ENCODE measurements around the gene MRPL23. TPM values are rescaled to one million over a fixed set of nuclear protein-coding genes. Genes with fewer than 3 reads are reported as not detected.

Gene MRPL23
- total RNA-seq, 2 experiments from 2014 or later = 31.1 to 38.3 TPM

DNA sequence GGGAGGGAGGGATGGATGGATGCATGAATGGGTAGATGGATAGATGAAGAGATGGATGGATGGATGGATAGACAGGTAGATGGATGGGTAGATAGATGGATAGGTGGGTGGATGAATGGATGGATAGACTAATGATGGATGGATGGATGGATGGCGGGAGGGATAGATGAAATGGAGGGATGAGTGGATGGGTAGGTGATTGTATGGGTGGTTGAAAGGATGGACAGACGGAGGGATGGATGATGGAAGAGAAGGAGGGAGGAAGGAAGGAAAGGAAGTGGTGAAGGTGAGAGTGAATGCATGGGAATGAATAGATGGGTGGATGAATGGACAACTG lies 31.4 kb upstream of the MRPL23 start:
- Histone ChIP-seq H3K27me3 (ENCODE audit: control insufficient read depth in 1 of 2, insufficient read depth in 2 of 2, low read length in 2 of 2) (no peaks in the 10 kb centered on the region), H3K36me3 (ENCODE audit: insufficient read depth, low read length) (no peaks in the 10 kb centered on the region), H3K4me3 (ENCODE audit: low read length) (no peak overlapping the region), H3K27ac (ENCODE audit: low read depth in 1 of 2, low read length in 2 of 2) (no peak overlapping the region), H3K4me1 (ENCODE audit: insufficient read depth, low read length) (peaks cover 24% of the 10 kb centered on the region), H3K9me3 (ENCODE audit: control insufficient read depth in 1 of 2, insufficient read depth in 1 of 2, low read length in 2 of 2) (no peaks in the 10 kb centered on the region)
- ATAC-seq (ENCODE audit: poor library complexity) (no peak), DNase-seq (no peak)
- Mint-ChIP-seq H3K4me3 (no peak overlapping the region), H3K9me3 (no peaks in the 10 kb centered on the region), H3K4me1 (ENCODE audit: low read depth) (peaks cover 11% of the 10 kb centered on the region), H3K27me3 (peaks cover 12% of the 10 kb centered on the region), H3K27ac (peak overlapping the region; percentile 10), H3K36me3 (ENCODE audit: low read depth) (no peaks in the 10 kb centered on the region)
- CTCF ChIA-PET = no interaction called here
- no peak for TF ChIP-seq CTCF (IDR thresholded peaks at IDR 0.05)
- POLR2A ChIA-PET = interaction anchor here (1.3 to 2.8 kb wide), 2 partner anchors 26 to 65 kb away, joined by 3 to 40 read pairs; partner anchors contain the start of gene PRR33
- intact Hi-C loops (cut with DNase I, micrococcal nuclease) = loop anchor here in 1 of 2 experiments (1.0 to 5.0 kb wide), 3 partner anchors 22 to 33 kb away; no protein-coding TSS in a partner anchor

GRCh38 chr11:1916132-1916985 lies 30.8 kb upstream of the MRPL23 start:
- no peak overlapping the region for H3K4me3 Mint-ChIP-seq
- Histone ChIP-seq H3K9me3 (ENCODE audit: control insufficient read depth in 1 of 2, insufficient read depth in 1 of 2, low read length in 2 of 2) (no peaks in the 10 kb centered on the region), H3K27me3 (ENCODE audit: control insufficient read depth in 1 of 2, insufficient read depth in 2 of 2, low read length in 2 of 2) (no peaks in the 10 kb centered on the region), H3K27ac (ENCODE audit: low read depth in 1 of 2, low read length in 2 of 2) (no peak overlapping the region), H3K4me1 (ENCODE audit: insufficient read depth, low read length) (peaks cover 28% of the 10 kb centered on the region), H3K36me3 (ENCODE audit: insufficient read depth, low read length) (no peaks in the 10 kb centered on the region), H3K4me3 (ENCODE audit: low read length) (no peak overlapping the region)
- intact Hi-C loops (cut with DNase I, micrococcal nuclease) = loop anchor here in 1 of 2 experiments (1.0 to 5.0 kb wide), 2 partner anchors 23 to 34 kb away; no protein-coding TSS in a partner anchor
- H3K4me1 Mint-ChIP-seq (ENCODE audit: low read depth) = peaks cover 11% of the 10 kb centered on the region
- POLR2A ChIA-PET = interaction anchor here (0.9 to 2.8 kb wide), 6 partner anchors 26 to 68 kb away, joined by 3 to 40 read pairs (median 5); partner anchors contain the start of genes LSP1 and PRR33
- H3K9me3 Mint-ChIP-seq = no peaks in the 10 kb centered on the region
- CTCF ChIA-PET = no interaction called here
- ATAC-seq (ENCODE audit: poor library complexity) = no peak
- DNase-seq = peak in 2 of 14 experiments; percentile 24 to 33
- H3K27ac Mint-ChIP-seq = peak overlapping the region; percentile 10
- no peak for TF ChIP-seq CTCF (IDR thresholded peaks at IDR 0.05)
- H3K36me3 Mint-ChIP-seq (ENCODE audit: low read depth) = no peaks in the 10 kb centered on the region
- H3K27me3 Mint-ChIP-seq = peaks cover 12% of the 10 kb centered on the region

GRCh38 chr11:1916986-1917522 lies 30.1 kb upstream of the MRPL23 start:
- no peak overlapping the region for H3K27ac ChIP-seq (ENCODE audit: low read depth in 1 of 2, low read length in 2 of 2)
- TF ChIP-seq CTCF (IDR thresholded peaks at IDR 0.05) = no peak
- intact Hi-C loops (cut with DNase I, micrococcal nuclease) = loop anchor here in 1 of 2 experiments (1.0 to 5.0 kb wide), 2 partner anchors 24 to 35 kb away; no protein-coding TSS in a partner anchor
- H3K9me3 ChIP-seq (ENCODE audit: control insufficient read depth in 1 of 2, insufficient read depth in 1 of 2, low read length in 2 of 2) = no peaks in the 10 kb centered on the region
- H3K4me3 ChIP-seq (ENCODE audit: low read length) = no peak overlapping the region
- CTCF ChIA-PET = no interaction called here
- Mint-ChIP-seq H3K36me3 (ENCODE audit: low read depth) (no peaks in the 10 kb centered on the region), H3K4me3 (no peak overlapping the region), H3K9me3 (no peaks in the 10 kb centered on the region), H3K27me3 (peaks cover 12% of the 10 kb centered on the region), H3K4me1 (ENCODE audit: low read depth) (peaks cover 11% of the 10 kb centered on the region), H3K27ac (no peak overlapping the region)
- ATAC-seq (ENCODE audit: poor library complexity) (no peak), DNase-seq (peak in 3 of 14 experiments; percentile 9 to 38 (median 14))
- POLR2A ChIA-PET = interaction anchor here (0.9 to 2.8 kb wide), 7 partner anchors 27 to 68 kb away, joined by 3 to 40 read pairs (median 7); partner anchors contain the start of genes LSP1 and PRR33
- H3K27me3 ChIP-seq (ENCODE audit: control insufficient read depth in 1 of 2, insufficient read depth in 2 of 2, low read length in 2 of 2) = no peaks in the 10 kb centered on the region
- peaks cover 29% of the 10 kb centered on the region for H3K4me1 ChIP-seq (ENCODE audit: insufficient read depth, low read length)
- H3K36me3 ChIP-seq (ENCODE audit: insufficient read depth, low read length) = no peaks in the 10 kb centered on the region
